ENCODE data around the gene B9D1.

B9D1 gene

DNA sequence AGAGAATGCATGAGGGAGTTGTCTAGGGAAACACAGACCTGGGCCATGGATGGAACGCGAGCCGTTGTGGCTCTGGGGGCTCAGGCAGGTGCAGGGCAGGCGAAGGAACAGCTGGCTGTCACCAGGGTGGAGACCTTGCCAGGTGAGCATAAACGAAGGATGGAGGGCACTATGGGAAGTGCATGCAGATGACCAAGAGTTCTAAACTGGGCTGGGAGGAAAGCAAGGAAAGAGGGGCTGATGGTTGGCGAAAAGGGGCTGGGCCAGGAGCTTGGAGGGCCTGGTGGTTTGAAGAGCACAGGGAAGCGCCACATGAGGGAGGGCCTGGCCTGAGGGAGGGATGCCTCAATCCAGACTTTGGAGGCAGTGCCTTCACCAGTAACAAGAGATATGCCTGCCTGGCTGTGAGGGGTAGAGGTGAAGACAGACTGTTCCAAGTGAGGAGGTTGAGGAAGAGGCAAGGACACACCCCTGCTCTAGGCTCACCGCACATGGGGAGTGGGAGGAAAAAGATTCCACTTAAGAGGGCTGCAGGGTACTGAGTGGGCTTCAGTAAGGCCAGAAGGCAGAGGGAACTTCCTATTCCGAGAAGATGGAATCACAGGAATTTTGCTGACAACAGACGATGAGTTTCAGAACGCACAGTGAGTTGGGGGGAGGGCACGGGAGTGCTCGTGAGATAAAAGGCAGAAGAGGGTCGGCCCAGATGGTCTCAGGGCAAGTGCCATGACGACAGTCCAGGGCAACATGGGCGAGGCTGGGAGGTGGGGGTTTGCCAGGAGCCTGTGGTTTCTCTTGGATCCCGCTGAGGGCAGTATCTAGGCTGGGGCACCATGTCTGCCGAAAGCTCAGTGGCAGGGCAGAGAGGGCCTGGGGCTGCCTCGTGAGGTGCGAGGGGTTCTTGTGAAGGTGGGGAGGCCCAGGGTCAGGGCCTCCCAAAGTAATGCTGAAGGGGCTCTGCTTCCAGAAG is 20.6 kb downstream of the B9D1 start:
- peaks cover 0 to 2% of the 10 kb centered on the region in 2 donors for H3K4me1 Mint-ChIP-seq (ENCODE audit: low read depth in 2 of 2)
- DNase-seq: no peak
- H3K27me3 Mint-ChIP-seq: peaks cover 19 to 31% of the 10 kb centered on the region in 2 donors
- no peak overlapping the region for H3K27ac Mint-ChIP-seq
- no peaks in the 10 kb centered on the region for H3K9me3 Mint-ChIP-seq
- no peak overlapping the region for H3K4me3 Mint-ChIP-seq
- H3K36me3 Mint-ChIP-seq (ENCODE audit: insufficient read depth): no peaks in the 10 kb centered on the region
- ATAC-seq (replicated peaks): no peak

GRCh38 chr17:19341211-19341631 is 21.3 kb downstream of the B9D1 start:
- Mint-ChIP-seq H3K9me3 (no peaks in the 10 kb centered on the region), H3K4me1 (ENCODE audit: low read depth in 2 of 2) (peaks cover 0 to 3% of the 10 kb centered on the region in 2 donors), H3K27ac (no peak overlapping the region), H3K4me3 (no peak overlapping the region), H3K27me3 (peaks cover 19 to 35% of the 10 kb centered on the region in 2 donors), H3K36me3 (ENCODE audit: insufficient read depth) (no peaks in the 10 kb centered on the region)
- DNase-seq (no peak), ATAC-seq (replicated peaks) (no peak)

- no peaks in the 10 kb centered on the region for H3K36me3 Mint-ChIP-seq (ENCODE audit: insufficient read depth)
- no peak for ATAC-seq (replicated peaks)
- H3K27ac Mint-ChIP-seq: no peak overlapping the region
- no peaks in the 10 kb centered on the region for H3K9me3 Mint-ChIP-seq
- H3K4me3 Mint-ChIP-seq: no peak overlapping the region
- H3K4me1 Mint-ChIP-seq (ENCODE audit: low read depth in 2 of 2): peaks cover 0 to 3% of the 10 kb centered on the region in 2 donors
- peaks cover 19 to 46% of the 10 kb centered on the region in 2 donors for H3K27me3 Mint-ChIP-seq
- DNase-seq: no peak
These were observed 23.1 kb downstream of the B9D1 start for GRCh38 chr17:19339341-19339815.

DNA sequence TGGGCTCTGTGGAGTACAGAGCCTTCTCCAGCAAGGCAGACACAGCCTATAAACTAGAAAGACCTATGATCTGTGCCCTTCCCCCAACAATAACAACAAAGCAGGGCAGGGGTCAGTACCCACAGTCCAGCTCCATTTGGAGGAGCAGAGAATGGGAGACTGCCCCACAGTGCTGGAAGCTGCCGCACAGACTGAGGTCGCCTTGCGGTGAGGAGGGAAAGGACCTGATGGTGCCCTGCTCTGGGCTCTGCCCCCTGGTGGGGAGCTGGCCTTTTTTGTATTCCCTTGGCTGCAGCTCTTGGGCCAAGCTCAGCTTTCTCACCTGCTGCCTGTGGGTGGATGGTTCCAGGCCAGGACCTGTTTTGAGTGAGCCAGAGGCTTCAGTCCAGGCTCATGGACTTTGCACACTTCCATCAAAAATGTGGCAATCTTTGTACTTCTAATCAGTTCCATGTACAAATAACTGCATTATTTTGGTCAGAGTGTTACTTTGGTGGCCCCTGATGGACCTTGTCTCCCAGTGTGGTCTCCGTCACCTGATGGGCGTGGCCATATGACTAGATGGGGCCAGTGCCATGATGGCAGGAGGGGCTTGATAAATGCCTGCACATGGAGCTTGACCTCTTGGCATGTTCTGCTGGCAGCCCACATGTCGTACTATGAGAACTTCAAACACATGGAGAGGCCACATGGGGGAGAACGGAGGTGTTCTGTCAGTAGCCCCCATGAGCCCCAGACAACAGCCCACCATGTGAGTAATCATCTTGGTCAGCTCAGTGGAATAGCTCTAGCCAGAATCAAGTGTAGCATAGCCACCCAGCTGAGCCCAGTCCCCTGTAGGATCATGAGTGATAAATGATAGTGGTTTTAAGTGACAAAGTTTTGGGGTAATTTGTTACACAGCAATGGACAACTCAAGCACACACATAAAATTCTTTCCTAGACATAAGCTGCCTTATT is 24.2 kb downstream of the B9D1 start:
- Mint-ChIP-seq H3K4me3 (no peak overlapping the region), H3K4me1 (ENCODE audit: low read depth in 2 of 2) (peaks cover 0 to 3% of the 10 kb centered on the region in 2 donors), H3K36me3 (ENCODE audit: insufficient read depth) (no peaks in the 10 kb centered on the region), H3K27me3 (peaks cover 19 to 46% of the 10 kb centered on the region in 2 donors), H3K9me3 (no peaks in the 10 kb centered on the region), H3K27ac (no peak overlapping the region)
- DNase-seq: peak; percentile 38 to 55 (median 48)
- peak; percentile 85 for ATAC-seq (replicated peaks)

GRCh38 chr17:19337712-19338023 is 24.9 kb downstream of the B9D1 start:
- ATAC-seq (replicated peaks) (no peak), DNase-seq (no peak)
- Mint-ChIP-seq H3K27ac (no peak overlapping the region), H3K4me3 (no peak overlapping the region), H3K27me3 (peaks cover 19 to 46% of the 10 kb centered on the region in 2 donors), H3K9me3 (no peaks in the 10 kb centered on the region), H3K36me3 (ENCODE audit: insufficient read depth) (no peaks in the 10 kb centered on the region), H3K4me1 (ENCODE audit: low read depth in 2 of 2) (peaks cover 0 to 3% of the 10 kb centered on the region in 2 donors)

- DNase-seq (no peak), ATAC-seq (replicated peaks) (no peak)
- Mint-ChIP-seq H3K27ac (no peak overlapping the region), H3K9me3 (no peaks in the 10 kb centered on the region), H3K4me3 (no peak overlapping the region), H3K36me3 (ENCODE audit: insufficient read depth) (no peaks in the 10 kb centered on the region), H3K4me1 (ENCODE audit: low read depth in 2 of 2) (peaks cover 0 to 3% of the 10 kb centered on the region in 2 donors), H3K27me3 (peaks cover 18 to 42% of the 10 kb centered on the region in 2 donors)
These were observed 25.4 kb downstream of the B9D1 start for GRCh38 chr17:19336938-19337711.

GRCh38 chr17:19335951-19336631 is 26.4 kb downstream of the B9D1 start:
- DNase-seq: no peak
- Mint-ChIP-seq H3K4me3 (no peak overlapping the region), H3K36me3 (ENCODE audit: insufficient read depth) (no peaks in the 10 kb centered on the region), H3K27ac (no peak overlapping the region), H3K9me3 (no peaks in the 10 kb centered on the region), H3K27me3 (peaks cover 8 to 31% of the 10 kb centered on the region in 2 donors), H3K4me1 (ENCODE audit: low read depth in 2 of 2) (peaks cover 0 to 3% of the 10 kb centered on the region in 2 donors)
- no peak for ATAC-seq (replicated peaks)

GRCh38 chr17:19334331-19334730 is 28.2 kb downstream of the B9D1 start:
- peaks cover 2 to 23% of the 10 kb centered on the region in 2 donors for H3K27me3 Mint-ChIP-seq
- H3K9me3 Mint-ChIP-seq: no peaks in the 10 kb centered on the region
- no peak overlapping the region for H3K27ac Mint-ChIP-seq
- no peaks in the 10 kb centered on the region for H3K36me3 Mint-ChIP-seq (ENCODE audit: insufficient read depth)
- DNase-seq: no peak
- H3K4me1 Mint-ChIP-seq (ENCODE audit: low read depth in 2 of 2): peaks cover 0 to 3% of the 10 kb centered on the region in 2 donors
- H3K4me3 Mint-ChIP-seq: no peak overlapping the region
- ATAC-seq (replicated peaks): no peak

GRCh38 chr17:19333736-19334290 is 28.7 kb downstream of the B9D1 start:
- no peak for DNase-seq
- no peak overlapping the region for H3K27ac Mint-ChIP-seq
- H3K27me3 Mint-ChIP-seq: peaks cover 0 to 20% of the 10 kb centered on the region in 2 donors
- peaks cover 0 to 3% of the 10 kb centered on the region in 2 donors for H3K4me1 Mint-ChIP-seq (ENCODE audit: low read depth in 2 of 2)
- no peak overlapping the region for H3K4me3 Mint-ChIP-seq
- no peaks in the 10 kb centered on the region for H3K9me3 Mint-ChIP-seq
- no peak for ATAC-seq (replicated peaks)
- H3K36me3 Mint-ChIP-seq (ENCODE audit: insufficient read depth): no peaks in the 10 kb centered on the region

DNA sequence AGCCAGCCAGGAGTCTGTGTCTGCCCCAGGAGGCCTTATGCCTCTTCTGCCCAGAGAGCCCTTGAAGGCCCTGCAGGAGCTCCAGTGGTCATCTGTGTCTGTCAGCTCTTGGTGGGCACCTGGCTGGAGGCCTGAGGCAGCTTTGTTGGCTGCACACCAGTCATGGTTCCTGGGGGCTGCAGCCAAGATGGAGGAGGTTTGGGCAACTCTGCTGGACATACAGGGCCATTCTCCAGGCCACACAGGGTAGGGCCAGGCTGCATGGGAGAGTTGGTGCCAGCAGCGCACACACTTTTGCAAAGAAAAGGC is 29.4 kb downstream of the B9D1 start:
- DNase-seq (no peak), ATAC-seq (replicated peaks) (no peak)
- H3K4me1 Mint-ChIP-seq (ENCODE audit: low read depth in 2 of 2): peaks cover 0 to 3% of the 10 kb centered on the region in 2 donors
- peaks cover 0 to 20% of the 10 kb centered on the region in 2 donors for H3K27me3 Mint-ChIP-seq
- H3K9me3 Mint-ChIP-seq: no peaks in the 10 kb centered on the region
- no peak overlapping the region for H3K4me3 Mint-ChIP-seq
- H3K27ac Mint-ChIP-seq: no peak overlapping the region
- no peaks in the 10 kb centered on the region for H3K36me3 Mint-ChIP-seq (ENCODE audit: insufficient read depth)

DNA sequence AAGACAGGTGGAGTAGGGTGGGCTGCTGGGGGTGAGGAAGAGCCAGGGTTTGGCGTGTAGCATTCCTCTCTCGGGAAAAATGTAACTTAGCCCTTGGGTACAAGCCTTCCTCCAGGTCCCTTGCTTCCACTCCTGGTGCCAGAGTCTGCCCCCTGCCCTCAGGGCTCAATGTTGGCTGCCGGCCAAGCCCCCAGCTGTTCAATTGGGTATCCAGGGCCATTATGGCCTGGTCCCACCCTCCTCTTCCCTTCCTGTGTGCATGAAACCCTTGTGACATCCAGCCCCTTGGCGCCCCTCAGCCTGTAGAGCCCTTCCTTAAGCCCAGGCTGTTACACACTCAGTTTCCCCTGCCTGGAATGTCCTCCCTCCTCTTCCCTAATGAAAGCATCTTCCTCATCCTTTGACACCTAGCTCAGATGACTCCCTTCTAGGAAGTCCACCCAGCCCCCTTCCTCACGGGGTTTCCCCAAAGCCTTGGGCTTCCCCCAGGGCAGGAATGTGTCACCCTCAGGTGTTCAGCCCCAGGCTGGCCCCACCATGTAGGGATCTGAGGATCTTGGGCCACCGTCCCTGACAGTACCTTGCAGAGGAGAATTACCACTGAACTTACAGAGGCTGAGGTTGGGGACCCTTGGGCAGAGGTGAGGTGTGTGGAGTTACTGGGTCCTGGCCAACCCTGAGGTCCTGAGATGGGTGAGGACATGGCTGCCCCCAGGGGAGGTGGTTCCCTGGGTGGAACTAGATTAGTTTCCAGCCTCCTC is 30.0 kb downstream of the B9D1 start:
- H3K27ac Mint-ChIP-seq: no peak overlapping the region
- no peak overlapping the region for H3K4me3 Mint-ChIP-seq
- peaks cover 0 to 20% of the 10 kb centered on the region in 2 donors for H3K27me3 Mint-ChIP-seq
- no peak for ATAC-seq (replicated peaks)
- DNase-seq: no peak
- H3K9me3 Mint-ChIP-seq: no peaks in the 10 kb centered on the region
- H3K36me3 Mint-ChIP-seq (ENCODE audit: insufficient read depth): no peaks in the 10 kb centered on the region
- peaks cover 0 to 3% of the 10 kb centered on the region in 2 donors for H3K4me1 Mint-ChIP-seq (ENCODE audit: low read depth in 2 of 2)

Measured in effector memory CD8-positive, alpha-beta T cell (primary cell).